Stimulated activated CD8-positive, alpha-beta memory T cell treated with anti-CD3 and anti-CD28 coated beads, Interleukin-2, amount 100 ng/mL, for 1 hour (primary cell): Measurements from ENCODE around the gene KLHDC1.
"Not testable (repeated sequence)": the region's sequence is repeated elsewhere in the genome, so short reads cannot be mapped to it uniquely, and the experiment has no call there.

Source experiments
- DNase-seq, 2 donors: peaks; one replicate each; pipeline ENCODE4 v3.0.0-alpha.2; 2020; ENCODE audit warnings: low read depth in 2 of 2

KLHDC1 gene, protein sequence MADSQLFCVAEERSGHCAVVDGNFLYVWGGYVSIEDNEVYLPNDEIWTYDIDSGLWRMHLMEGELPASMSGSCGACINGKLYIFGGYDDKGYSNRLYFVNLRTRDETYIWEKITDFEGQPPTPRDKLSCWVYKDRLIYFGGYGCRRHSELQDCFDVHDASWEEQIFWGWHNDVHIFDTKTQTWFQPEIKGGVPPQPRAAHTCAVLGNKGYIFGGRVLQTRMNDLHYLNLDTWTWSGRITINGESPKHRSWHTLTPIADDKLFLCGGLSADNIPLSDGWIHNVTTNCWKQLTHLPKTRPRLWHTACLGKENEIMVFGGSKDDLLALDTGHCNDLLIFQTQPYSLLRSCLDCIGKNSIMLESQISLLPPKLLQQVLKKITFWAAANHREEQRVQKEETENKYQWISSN

DNA sequence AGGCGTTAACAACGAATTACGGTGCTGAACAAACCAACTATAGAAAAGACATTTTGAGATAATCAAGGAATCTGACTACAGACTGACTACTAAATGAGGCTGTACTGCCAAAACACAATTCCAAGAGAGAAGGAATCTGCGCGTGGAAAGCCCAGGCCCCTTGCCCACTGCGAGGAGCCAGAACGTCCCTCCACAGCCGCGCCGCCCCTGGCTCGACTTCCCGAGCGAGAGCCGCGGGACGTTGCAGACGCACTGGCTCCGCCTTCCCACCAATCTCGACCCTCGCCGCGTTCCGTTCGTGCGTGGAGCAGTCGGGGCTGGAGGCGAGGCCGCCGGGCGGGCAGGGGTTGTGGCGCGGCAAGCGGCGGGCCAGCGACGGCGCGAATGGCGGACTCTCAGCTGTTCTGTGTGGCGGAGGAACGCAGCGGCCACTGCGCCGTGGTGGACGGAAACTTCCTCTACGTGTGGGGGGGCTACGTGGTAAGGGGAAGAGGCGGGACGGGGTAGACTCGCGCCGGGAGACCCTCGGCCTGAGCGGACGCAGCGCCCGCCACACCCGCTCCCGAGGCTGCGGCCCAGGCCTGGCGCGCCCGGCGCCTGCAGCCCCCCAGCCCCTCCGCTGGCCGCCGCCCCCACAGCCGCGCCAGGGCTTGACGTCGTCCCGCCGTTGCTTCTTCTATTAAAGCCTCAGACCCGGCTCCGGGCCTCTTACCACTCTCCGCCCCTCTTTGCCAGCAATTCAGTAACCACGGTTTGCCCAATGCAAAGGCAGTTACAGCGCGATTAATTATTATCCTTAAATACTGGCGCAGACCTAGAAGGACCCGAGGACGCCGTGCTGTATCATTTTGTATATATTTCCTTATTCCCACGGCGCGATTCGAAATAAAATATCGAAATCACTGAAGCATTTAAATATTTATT is at the start of gene KLHDC1:
TSS of gene KLHDC1 (plus strand) at position 310 of the 924 bp plus-strand sequence. CDS start at position 385, 75 bp downstream.
- peak; percentile 56 to 66 for DNase-seq

DNA sequence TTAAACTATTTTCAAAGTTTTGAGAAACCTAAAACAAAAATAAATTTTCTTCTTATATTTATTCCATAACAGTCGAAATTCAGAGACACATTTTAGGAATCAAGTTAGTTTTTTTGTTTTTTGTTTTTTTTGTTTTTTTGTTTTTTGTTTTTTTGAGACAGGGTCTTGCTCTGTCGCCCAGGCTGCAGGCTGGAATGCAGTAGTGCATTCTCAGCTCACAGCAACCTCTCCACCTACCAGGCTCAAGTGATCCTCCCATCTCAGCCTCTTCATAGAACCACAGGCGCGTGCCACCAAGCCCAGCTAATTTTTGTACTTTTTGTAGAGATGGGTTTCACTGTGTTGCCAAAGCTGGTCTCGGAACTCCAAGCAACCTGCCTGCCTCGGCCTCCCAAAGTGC is 39.4 kb upstream of the KLHDC1 start:
- DNase-seq = no peak

DNA sequence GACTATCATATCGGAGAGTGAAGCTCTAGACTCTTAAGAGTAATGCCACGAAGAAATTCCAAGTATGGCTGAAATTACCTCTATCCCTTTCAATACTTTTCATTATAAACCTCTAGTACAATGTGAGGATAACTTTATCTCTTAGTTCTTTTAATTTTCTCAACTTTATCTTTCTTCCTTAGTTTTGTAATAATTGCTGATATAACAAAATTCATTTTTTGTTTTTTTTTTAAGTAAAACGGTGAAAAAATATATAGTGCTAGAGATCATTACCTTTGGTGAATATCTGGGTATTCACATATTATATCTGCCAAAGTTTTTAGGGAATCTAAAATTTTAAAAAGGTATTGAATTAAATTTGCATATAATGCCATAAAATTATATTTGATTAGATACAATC is 38.4 kb upstream of the KLHDC1 start:
- DNase-seq = no peak

DNA sequence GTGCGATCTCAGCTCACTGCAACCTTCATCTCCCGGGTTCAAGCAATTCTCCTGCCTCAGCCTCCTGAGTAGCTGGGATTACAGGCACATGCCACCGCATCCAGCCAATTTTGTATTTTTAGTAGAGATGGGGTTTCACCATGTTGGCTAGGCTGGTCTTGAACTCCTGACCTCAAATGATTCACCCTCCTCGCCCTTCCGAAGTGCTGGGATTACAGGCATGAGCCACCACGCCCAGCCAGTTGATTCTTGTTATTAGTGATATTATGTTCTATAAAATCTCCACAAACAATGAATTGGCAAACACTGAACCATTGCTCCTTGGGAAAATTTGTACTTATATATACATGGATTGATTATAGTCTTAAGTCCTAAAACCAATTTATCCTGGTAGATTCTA is 35.4 kb upstream of the KLHDC1 start:
- DNase-seq = not testable (repeated sequence)

DNA sequence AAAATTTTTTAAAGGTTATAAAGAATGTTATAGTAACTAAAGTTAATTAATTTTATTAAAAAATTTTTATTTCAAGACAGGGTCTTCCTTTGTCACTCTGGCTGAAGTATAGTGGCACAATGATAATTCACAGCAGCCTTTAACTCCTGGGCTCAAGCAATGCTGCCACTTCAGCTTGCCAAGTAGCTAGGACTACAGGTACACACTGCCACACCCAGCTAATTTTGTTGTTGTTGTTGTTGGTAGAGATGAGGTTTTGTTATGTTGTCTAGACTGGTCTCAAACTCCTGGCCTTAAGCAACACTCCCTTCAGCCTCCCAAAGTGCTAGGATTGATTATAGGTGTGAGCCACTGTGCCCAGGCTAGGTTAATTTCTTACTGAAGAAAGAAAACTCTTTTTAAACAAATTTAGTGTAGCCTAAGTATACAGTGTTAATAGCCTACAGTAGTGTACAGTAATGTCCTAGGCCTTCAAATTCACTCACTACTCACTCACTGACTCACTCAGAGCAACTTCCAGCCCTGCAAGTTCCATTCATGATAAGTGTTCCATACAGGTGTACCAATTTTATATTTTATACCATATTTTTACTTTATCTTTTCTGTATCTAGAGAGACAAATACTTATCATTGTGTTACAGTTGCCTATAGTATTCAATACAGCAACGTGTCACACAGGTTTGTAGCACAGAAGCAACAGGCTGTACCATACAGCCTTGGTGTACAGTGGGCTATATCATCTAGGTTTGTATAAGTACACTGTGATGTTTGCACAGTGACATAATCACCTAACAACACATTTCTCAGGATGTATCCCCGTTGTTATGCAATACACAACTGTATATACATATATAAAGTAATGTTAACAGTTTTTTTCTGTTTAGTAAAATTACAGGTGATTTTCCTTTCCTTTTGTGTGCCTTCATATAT is 33.1 kb upstream of the KLHDC1 start:
- DNase-seq = no peak

DNA sequence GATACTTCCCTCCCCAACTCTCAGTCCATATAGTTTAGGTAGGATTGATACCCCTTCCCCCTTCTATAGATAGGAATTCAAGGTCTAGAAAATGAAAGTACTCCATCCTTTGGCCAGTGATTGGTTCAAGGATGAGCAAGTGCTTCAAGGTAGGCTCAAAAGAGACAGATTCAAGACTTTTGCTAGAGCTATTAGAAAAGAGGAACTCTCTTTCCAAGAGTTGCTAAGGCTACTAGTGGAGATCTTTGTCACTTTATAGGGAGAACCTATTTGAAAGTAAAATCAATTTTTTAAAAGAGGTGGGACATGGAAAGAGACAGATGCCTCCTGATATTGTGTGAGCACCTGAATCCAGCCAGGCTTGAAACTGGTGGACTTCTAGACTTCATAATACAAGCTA is 22.4 kb upstream of the KLHDC1 start:
- no peak for DNase-seq

DNA sequence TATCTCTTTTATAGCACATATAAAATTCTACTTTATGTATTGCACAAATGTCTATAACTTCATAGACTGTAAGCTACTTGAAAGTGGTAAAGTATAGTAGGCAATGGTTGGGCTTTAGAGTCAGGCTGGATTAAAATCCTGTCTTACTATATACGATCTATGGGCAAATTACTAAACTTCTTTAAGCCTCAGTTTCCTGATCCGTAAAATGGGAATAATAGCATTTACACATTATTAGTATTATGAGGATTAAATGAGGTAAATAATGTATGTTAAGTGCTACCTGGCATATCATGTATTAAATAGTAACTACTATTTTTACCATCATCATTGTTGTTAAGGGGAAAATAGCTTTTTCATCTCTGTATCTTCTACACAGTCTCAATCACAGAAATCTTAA is 19.3 kb upstream of the KLHDC1 start:
- DNase-seq = no peak

DNA sequence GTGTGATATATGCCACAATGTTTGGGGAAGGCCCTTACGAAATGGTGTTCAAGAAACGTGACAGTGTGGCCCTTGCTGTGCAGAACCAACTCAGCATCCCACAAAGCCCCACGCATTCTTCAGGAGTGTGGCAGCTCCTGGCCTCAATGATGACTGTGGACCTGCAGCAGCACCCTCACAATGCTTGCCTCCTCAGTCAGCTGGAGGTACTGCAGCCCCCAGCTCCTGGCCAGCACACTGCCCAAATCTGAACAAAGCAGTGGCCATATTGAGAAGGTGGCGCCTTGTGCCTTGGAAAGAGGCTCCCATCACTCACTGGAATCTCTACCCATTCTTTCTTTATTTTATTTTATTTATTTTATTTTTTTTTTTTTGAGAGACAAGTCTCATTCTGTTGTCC is 15.3 kb upstream of the KLHDC1 start:
- no peak for DNase-seq

DNA sequence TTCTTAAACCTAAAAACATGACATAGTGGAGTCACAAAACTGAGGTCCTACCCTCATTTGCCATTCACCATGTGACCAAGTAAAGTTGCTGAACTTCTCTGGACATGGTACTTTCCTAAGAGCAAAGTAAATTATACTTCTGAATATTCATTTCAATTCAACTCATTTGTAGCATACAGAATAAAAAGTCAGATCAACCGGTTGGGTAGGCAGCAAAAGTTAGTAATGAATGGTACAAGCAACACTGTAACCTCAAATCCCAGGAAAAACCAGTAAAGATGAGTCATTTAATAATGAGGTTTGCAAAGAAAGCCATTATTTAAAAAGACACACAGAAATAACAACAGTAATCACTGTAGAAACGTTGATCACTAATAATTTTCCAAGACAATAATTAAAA is 13.6 kb upstream of the KLHDC1 start:
- no peak for DNase-seq

DNA sequence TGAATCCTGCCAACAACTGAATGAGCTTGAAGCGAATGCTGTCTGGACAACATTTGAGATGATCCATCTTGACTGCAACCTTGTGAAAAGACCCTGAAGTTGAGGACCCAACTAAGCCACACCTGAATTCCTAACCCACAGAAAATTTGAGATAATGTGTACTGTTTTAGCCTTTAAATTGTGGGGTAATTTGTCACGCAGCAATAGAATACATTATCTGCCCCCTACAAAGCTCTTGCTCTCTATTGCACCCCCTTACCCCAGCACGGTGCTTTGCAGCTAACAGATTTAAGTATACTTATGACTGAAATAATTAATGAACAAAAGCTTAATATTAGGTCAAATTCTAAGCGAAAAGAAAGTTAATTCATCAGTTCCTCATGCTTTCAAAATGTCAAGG is 6.5 kb upstream of the KLHDC1 start:
- DNase-seq = no peak

DNA sequence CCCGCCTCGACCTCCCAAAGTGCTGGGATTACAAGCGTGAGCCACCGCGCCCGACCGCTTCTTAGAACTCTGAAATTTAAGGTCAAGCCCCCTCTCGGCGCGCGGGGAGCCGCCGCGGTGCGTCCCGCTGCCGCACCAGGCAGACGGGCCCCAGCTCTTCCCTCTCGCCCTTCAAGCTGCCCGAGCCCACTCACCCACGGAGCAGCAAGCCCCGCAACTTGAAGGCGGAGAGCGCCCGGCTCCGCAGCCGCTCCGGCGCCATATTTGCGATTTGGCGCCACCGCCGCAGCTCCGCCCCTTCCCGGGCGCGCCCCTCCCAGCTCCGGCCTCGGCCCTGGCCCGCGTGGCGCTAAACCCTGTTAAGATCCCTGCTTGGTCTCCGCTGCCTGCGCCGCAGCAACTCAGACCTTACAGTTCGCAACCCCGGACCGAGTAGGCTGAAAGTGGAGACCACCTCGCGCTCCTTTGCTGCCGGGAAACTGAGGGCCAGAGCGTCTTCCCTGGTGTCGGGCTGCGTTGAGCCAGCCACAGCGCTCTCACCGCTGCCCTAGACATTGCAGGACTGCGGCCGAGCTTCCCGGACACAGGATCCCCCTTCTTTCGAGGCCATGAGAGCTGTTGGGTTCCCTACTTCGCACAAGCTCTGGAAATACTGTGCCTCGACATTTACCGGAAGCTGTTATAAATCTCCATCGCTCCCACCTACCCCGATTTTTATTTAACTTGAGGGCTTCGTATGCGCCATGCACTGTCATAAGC is 4.8 kb upstream of the KLHDC1 start, which contains the start of gene POLE2:
TSS of gene POLE2 (minus strand) at position 273 of the 759 bp plus-strand sequence. CDS start at position 262, 11 bp downstream.
- DNase-seq = peak; percentile 42 to 56

DNA sequence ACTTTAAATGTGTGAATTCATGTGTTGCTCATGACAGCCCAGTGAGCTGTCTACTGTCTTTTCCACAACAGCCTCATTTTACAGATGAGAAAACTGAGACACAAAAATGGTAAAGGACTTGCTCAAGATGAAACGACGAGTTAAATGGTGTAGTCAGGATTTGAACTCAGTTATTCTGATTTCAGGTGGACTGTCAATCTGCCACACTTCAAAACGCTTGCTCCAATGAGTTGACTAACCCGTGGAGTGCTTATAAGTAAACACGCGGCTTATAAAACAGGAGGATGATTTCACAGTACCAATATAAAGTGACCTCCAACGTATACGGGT is 4.3 kb upstream of the KLHDC1 start:
- no peak for DNase-seq

DNA sequence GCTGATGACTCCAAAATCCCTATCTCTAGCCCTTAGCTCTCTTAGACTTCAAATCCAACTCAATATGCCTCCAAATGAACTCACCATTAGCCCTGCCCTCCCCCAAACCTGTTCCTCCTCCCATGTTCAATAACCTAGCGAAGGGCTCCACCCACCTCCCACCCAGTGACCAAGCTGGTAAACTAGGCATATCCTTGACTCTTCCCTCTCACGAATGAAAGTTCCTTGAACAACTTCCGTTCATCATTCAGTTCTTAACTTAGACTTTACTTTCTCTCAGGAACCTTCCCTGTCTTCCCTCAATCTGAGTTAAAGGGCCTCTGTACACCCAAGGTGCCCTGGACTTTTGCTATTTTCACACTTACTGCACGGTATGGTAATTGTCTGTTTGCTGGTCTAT is 1.9 kb upstream of the KLHDC1 start:
- DNase-seq = no peak

DNA sequence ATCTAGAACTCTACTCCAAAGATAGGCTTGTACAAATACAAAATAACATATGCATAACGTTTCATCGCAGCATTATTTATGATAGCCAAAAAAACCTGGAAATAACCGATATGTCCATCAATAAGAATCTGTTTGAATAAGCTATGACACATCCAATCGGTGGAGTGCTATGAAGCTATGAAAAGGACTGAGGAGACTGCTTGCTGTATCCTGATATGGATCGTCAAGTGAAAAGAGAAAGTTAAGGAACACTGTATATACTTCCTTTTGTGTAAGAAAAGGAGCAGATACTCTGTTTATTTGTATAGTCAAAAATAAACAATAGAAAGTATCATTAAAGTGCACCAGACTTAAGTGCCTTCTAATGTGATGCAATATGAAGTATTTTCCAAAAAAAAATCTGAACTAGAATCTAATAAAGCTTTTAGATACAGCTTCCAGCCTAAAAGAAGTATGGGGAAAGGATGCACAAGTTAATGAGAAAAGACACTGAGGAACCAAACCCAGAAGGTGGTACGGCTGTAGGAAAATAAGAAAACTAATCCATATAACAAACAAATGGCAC is 645 bp upstream of the KLHDC1 start:
- no peak for DNase-seq

DNA sequence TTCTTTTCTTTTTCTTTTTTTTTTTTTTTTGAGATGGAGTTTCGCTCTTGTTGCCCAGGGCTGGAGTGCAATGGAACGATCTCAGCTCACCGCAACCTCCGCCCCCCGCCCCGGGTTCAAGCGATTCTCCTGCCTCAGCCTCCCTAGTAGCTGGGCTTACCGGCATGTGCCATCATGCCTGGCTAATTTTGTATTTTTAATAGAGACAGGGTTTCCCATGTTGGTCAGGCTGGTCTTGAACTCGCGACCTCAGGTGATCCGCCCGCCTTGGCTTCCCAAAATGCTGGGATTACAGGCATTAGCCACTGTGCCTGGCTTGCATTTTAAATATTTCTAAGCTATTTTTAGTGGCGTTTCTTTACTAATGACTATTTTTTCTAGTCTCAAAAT is 810 bp downstream of the KLHDC1 start:
- DNase-seq = not testable (repeated sequence)

DNA sequence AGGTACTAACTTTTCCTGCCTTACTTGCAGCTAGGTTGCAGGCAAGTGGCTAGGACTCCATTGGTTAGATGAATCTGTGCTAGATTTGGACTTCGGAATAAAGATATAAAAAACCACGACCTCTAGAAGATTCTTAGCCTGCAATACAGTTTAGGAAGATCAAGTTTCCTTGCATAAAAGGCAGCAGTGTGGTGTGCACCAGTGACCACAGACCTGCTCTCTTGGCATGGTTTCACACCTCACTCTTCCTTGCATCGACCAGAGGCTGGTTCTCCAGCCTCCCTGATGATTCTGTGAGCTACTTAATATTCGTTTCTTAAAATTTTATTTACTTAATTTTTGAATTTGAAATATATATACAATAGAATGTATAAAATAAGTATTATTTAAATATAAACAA is 9.8 kb downstream of the KLHDC1 start:
- DNase-seq = no peak

DNA sequence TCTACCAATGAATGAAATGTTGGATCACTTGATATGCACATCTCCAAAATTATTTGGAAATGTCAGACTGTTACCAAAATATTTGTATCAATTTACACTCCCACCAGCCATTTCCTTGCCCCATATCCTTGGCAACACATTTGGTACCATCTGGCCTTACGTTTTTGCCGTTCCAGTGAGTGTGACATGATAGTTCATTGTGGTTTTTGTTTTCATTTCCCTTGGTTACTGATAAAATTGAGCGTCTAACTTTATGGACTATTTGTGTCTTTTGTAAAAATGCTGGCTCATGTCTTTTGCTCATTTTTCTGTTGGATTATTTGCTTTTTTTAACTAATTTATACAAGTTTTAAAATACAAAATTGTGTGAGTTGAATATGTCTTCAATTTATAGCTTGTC is 11.0 kb downstream of the KLHDC1 start:
- no peak for DNase-seq

DNA sequence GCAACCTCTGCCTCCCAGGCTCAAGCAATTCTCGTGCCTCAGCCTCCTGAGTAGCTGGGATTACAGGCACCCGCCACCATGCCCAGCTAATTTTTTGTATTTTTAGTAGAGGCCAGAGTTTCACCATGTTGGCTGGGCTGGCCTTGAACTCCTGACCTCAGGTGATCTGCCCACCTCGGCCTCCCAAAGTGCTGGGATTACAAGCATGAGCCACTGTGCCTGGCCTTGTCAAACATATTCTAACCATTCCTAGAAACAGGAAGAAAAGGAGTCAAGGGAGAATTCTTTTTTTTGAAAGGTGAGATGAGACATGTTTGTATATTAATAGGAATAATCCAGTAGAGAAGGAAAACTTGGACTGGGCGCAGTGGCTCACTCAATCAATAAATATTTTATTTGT is 11.6 kb downstream of the KLHDC1 start:
- not testable (repeated sequence) for DNase-seq

DNA sequence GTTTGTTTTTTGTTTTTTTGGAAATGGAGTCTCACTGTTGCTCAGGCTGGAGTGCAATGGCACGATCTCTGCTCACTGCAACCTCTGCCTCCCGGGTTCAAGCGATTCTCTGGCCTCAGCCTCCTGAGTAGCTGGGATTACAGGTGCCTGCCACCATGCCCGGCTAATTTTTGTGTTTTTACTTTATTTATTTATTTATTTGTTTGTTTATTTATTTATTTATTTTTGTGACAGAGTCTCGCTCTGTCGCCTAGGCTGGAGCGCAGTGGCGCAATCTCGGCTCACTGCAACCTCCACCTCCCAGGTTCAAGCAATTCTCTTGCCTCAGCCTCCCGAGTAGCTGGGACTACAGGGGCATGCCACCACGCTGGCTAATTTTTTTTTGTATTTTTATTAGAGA is 18.1 kb downstream of the KLHDC1 start:
- DNase-seq = not testable (repeated sequence)

DNA sequence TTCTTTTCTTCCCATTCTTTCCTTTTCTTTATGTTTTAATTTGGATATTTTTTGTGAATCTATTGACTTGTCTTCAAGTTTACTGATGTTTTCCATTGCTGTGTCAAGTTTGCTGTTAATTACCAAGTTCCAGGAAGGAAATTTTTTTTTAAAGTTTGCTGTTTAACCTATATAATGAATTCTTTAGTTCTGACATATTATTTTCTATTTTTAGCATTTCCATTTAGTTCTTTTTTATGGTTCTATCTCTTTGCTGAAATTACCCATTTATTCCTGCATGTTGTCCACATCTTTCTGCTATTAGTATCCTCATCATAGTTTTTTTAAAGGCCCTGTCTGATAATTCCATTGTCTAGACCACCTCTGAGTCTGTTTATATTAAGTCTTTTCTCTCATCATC is 27.8 kb downstream of the KLHDC1 start:
- DNase-seq = no peak
